ENCODE data around the gene MRC1. TPM values are rescaled to one million over a fixed set of nuclear protein-coding genes. Genes with fewer than 3 reads are reported as not detected.

Gene MRC1
- total and polyA plus RNA-seq, 2 of the 8 experiments (the other 6 are each of a cell fraction or from before 2014, with no cell fraction given), result 0.03 to 0.06 TPM

- DNase-seq (ENCODE audit: low read depth in 1 of 2, low spot score in 2 of 2) (no peak), FAIRE-seq (no peak)
- Histone ChIP-seq H4K91ac (replicated peaks; ENCODE audit: insufficient read length, low read length) (no peak overlapping the region), H3K14ac (ENCODE audit: insufficient read length) (no peak overlapping the region), H3K9ac (replicated peaks in 1 of 4; ENCODE audit: extremely low read depth in 1 of 4, low read depth in 3 of 4, low read length in 3 of 4) (no peak overlapping the region), H2AFZ (ENCODE audit: low read length) (no peak overlapping the region), H4K8ac (ENCODE audit: extremely low read depth, insufficient read depth, low read length) (no peak overlapping the region), H3K79me2 (ENCODE audit: control insufficient read depth in 1 of 2, insufficient read depth in 2 of 2, low read length in 2 of 2) (no peaks in the 10 kb centered on the region), H3K4me1 (replicated peaks in 1 of 4; ENCODE audit: control insufficient read depth in 3 of 4, insufficient read depth in 4 of 4, low read length in 3 of 4) (no peaks in the 10 kb centered on the region), H3K18ac (ENCODE audit: extremely low read depth, low read length) (no peak overlapping the region), H3K4me2 (ENCODE audit: insufficient read depth in 1 of 2, low read depth in 2 of 2, low read length in 2 of 2) (no peak overlapping the region), H3K4ac (replicated peaks; ENCODE audit: insufficient read length, low read depth, low read length) (no peak overlapping the region), H3K56ac (replicated peaks; ENCODE audit: insufficient read length, low read depth, low read length) (no peak overlapping the region), H2BK12ac (ENCODE audit: low read depth, low read length) (no peak overlapping the region), H3K4me3 (ENCODE audit: extremely low read depth in 1 of 4, insufficient read depth in 2 of 4, low read depth in 3 of 4, low read length in 4 of 4) (no peak overlapping the region), H3K23ac (ENCODE audit: insufficient read length) (no peak overlapping the region), H2BK120ac (replicated peaks; ENCODE audit: low read depth, low read length) (no peak overlapping the region), H2AK5ac (ENCODE audit: low read depth, low read length) (no peak overlapping the region), H2BK5ac (ENCODE audit: low read depth, low read length) (no peak overlapping the region), H3K23me2 (ENCODE audit: low read depth, low read length) (no peaks in the 10 kb centered on the region), H3K36me3 (ENCODE audit: control insufficient read depth in 2 of 4, insufficient read depth in 4 of 4, low read length in 3 of 4) (no peaks in the 10 kb centered on the region), H3K9me3 (ENCODE audit: insufficient read depth in 2 of 2, low read depth in 1 of 2, low read length in 1 of 2) (peaks cover 0 to under 1% of the 10 kb centered on the region in 2 experiments; a peak in 2 of 4 replicates), H2BK15ac (ENCODE audit: low read length) (no peak overlapping the region), H3K27me3 (replicated peaks in 1 of 4; ENCODE audit: control insufficient read depth in 3 of 4, extremely low read depth in 1 of 4, insufficient read depth in 3 of 4, low read length in 3 of 4) (no peaks in the 10 kb centered on the region; a peak in 1 of 7 replicates), H4K5ac (ENCODE audit: insufficient read length, low read depth, low read length) (no peak overlapping the region), H3K79me1 (ENCODE audit: low read depth, low read length) (no peaks in the 10 kb centered on the region), H2BK20ac (ENCODE audit: low read length) (no peak overlapping the region), H3K27ac (ENCODE audit: low read depth, low read length) (no peak overlapping the region), H4K20me1 (replicated peaks in 1 of 2; ENCODE audit: control insufficient read depth in 1 of 2, insufficient read depth in 2 of 2, low read length in 2 of 2) (no peaks in the 10 kb centered on the region)
- WGBS, 2 experiments (ENCODE audit: extremely low coverage in 1 of 2, insufficient coverage in 1 of 2, insufficient read length in 1 of 2, insufficient replicate concordance in 2 of 2, low coverage in 1 of 2, low lambda C conversion rate in 2 of 2, missing lambda C conversion rate in 1 of 2), result 82% methylated on average over 2 of the region's 2 CpGs; no CpG with 5 or more reads in 1 of the 2 experiments
- CTCF ChIA-PET (ENCODE audit: partially characterized antibody), result no interaction called here
- TF ChIP-seq FOSL1 (IDR thresholded peaks at IDR 0.05; ENCODE audit: insufficient read depth, low read depth, low read length) (no peak), ASH2L (IDR thresholded peaks at IDR 0.05; ENCODE audit: low read length) (no peak)
- POLR2A ChIA-PET (ENCODE audit: partially characterized antibody), result no interaction called here
These were observed 145.7 kb downstream of the MRC1 start for GRCh38 chr10:17954861-17955260.
